GM12878 (cell line): Measurements from ENCODE around the gene LIX1L. TPM values are rescaled to one million over a fixed set of nuclear protein-coding genes. Genes with fewer than 3 reads are reported as not detected.

Experiments
- ATAC-seq: fragments of 200-7000 bp; cut with Tn5 transposase; 3 replicates; pipeline ENCODE4 v1.9.1; 2020; ENCODE audit warnings: mild to moderate bottlenecking, moderate library complexity
- BruUV-seq: library from RNA; stranded (reverse); fragments of 400-500 nt; replicated peaks from 2 replicates; lab custom pipeline; 2021; lab: Mats Ljungman, UMichigan
- CTCF ChIA-PET: fragments of 300-600 bp; sonication (Branson Sonifier 250); formaldehyde crosslinking; extraction: SDS; loops from one replicate; lab custom pipeline; 2021; ENCODE audit warnings: inconsistent platforms; lab: Yijun Ruan, JAX
- POLR2A ChIA-PET: fragments of 350-600 bp; formaldehyde crosslinking; extraction: SDS; loops from one replicate; lab custom pipeline; 2021; ENCODE audit warnings: inconsistent platforms; lab: Charles Lee
- RAD21 ChIA-PET: fragments of 300-600 bp; sonication (Branson Sonifier 250); formaldehyde crosslinking; loops from one replicate; lab custom pipeline; 2023; ENCODE audit warnings: antibody characterized with exemption; ENCODE audit not compliant: unreplicated experiment; lab: Charles Lee
- SMC1A ChIA-PET: fragments of 300-600 bp; sonication (Branson Sonifier 250); formaldehyde crosslinking; loops from one replicate; lab custom pipeline; 2023; ENCODE audit not compliant: unreplicated experiment, uncharacterized antibody; lab: Charles Lee
- DNase-seq: peaks from one replicate; pipeline ENCODE4 v3.0.0-alpha.2; 2011; ENCODE audit warnings: low read depth, low spot score
- FAIRE-seq: peaks from 3 replicates; lab custom pipeline; 2011; peaks lifted over from hg19 to GRCh38; lab: Jason Lieb, UNC
- H2AFZ ChIP-seq: 2 replicates; pipeline ENCODE4 v1.6.0; 2011; ENCODE audit warnings: low read depth, low read length, control low read depth; ENCODE audit not compliant: control insufficient read depth
- H3K27ac ChIP-seq: 2 replicates; pipeline ENCODE4 v1.5.1; 2011; ENCODE audit warnings: control low read depth; ENCODE audit not compliant: control insufficient read depth, insufficient read depth
- H3K27me3 ChIP-seq, 2 experiments: replicated peaks in 1 of 2; 2 replicates each; pipeline versions ENCODE4 v1.6.0 to v1.6.1; 2011; ENCODE audit warnings: low read length in 1 of 2; ENCODE audit not compliant: control insufficient read depth in 2 of 2, insufficient read depth in 2 of 2
- H3K36me3 ChIP-seq, 2 experiments: 2 replicates each; pipeline ENCODE4 v1.5.1; 2011; ENCODE audit warnings: low read length in 1 of 2; ENCODE audit not compliant: control insufficient read depth in 2 of 2, insufficient read depth in 2 of 2
- H3K4me1 ChIP-seq: 2 replicates; pipeline ENCODE4 v1.6.1; 2011; ENCODE audit warnings: mild to moderate bottlenecking, low read length, moderate library complexity, mixed read lengths; ENCODE audit not compliant: control insufficient read depth, insufficient read depth
- H3K4me2 ChIP-seq: 2 replicates; pipeline ENCODE4 v1.6.0; 2011; ENCODE audit warnings: control low read depth; ENCODE audit not compliant: control insufficient read depth, insufficient read depth
- H3K4me3 ChIP-seq: fragments of 200-600 bp; sonication (generic); 2 replicates; pipeline ENCODE4 v1.5.1; 2016
- H3K79me2 ChIP-seq: 2 replicates; pipeline ENCODE4 v1.6.0; 2011; ENCODE audit warnings: low read length; ENCODE audit not compliant: control insufficient read depth, insufficient read depth
- H3K9ac ChIP-seq: 2 replicates; pipeline ENCODE4 v1.8.0; 2011; ENCODE audit warnings: low read length, control low read depth, mixed read lengths; ENCODE audit not compliant: control insufficient read depth, insufficient read depth
- H3K9me3 ChIP-seq: replicated peaks from 3 replicates; pipeline ENCODE4 v1.5.1; 2011; ENCODE audit warnings: mild to moderate bottlenecking, low read length; ENCODE audit not compliant: control insufficient read depth, insufficient read depth
- H4K20me1 ChIP-seq: 2 replicates; pipeline ENCODE4 v1.6.0; 2011; ENCODE audit not compliant: control insufficient read depth, insufficient read depth
- ATF2 ChIP-seq: IDR thresholded peaks from 2 replicates; pipeline ENCODE4 v1.6.1; 2012; ENCODE audit warnings: low read length, inconsistent platforms
- BRCA1 ChIP-seq: IDR thresholded peaks from 2 replicates; pipeline ENCODE4 v1.6.1; 2011; ENCODE audit warnings: low read depth, low read length, improper control_type of control experiment
- CHD4 ChIP-seq: fragments of 200-600 bp; sonication (generic); IDR thresholded peaks from 2 replicates; pipeline ENCODE4 v1.6.1; 2016; ENCODE audit warnings: mild to moderate bottlenecking
- IRF4 ChIP-seq: IDR thresholded peaks from 2 replicates; pipeline ENCODE4 v1.6.1; 2011; ENCODE audit warnings: low read depth, low read length
- KLF5 ChIP-seq: fragments of 450-650 bp; IDR thresholded peaks from 2 replicates; pipeline ENCODE4 v1.6.1; 2014; ENCODE audit warnings: mild to moderate bottlenecking; ENCODE audit not compliant: partially characterized antibody
- PAX8 ChIP-seq: fragments of 450-650 bp; IDR thresholded peaks from 2 replicates; pipeline ENCODE4 v1.6.1; 2017; ENCODE audit warnings: mild to moderate bottlenecking, moderate library complexity
- PBX3 ChIP-seq: IDR thresholded peaks from 2 replicates; pipeline ENCODE4 v1.6.1; 2011; ENCODE audit warnings: mild to moderate bottlenecking, low read depth, low read length, moderate library complexity; ENCODE audit not compliant: insufficient replicate concordance
- PML ChIP-seq: IDR thresholded peaks from 2 replicates; pipeline ENCODE4 v1.6.1; 2012; ENCODE audit warnings: low read length, inconsistent platforms
- RFX5 ChIP-seq: IDR thresholded peaks from 2 replicates; pipeline ENCODE4 v1.6.1; 2011; ENCODE audit warnings: low read depth, low read length, improper control_type of control experiment
- SREBF1 ChIP-seq: IDR thresholded peaks from 2 replicates; pipeline ENCODE4 v1.6.1; 2012; ENCODE audit warnings: mild to moderate bottlenecking, low read length
- TCF3 ChIP-seq: IDR thresholded peaks from 2 replicates; pipeline ENCODE4 v1.6.1; 2012; ENCODE audit warnings: low read depth, mild to moderate bottlenecking, low read length, borderline replicate concordance; ENCODE audit not compliant: insufficient read depth
- in situ Hi-C: fragments of 300-500 bp; cut with MboI; formaldehyde crosslinking; loops from 9 replicates; pipeline ENCODE4 v1.14.3; 2018; ENCODE audit warnings: mixed read lengths
- intact Hi-C: fragments of 100-400 bp; cut with micrococcal nuclease; formaldehyde crosslinking; loops from one replicate; pipeline ENCODE4 v1.14.2; 2022; ENCODE audit not compliant: unreplicated experiment
- polyA plus RNA-seq, 11 experiments: library from polyadenylated mRNA; depleted of rRNA in 4 of 11; unstranded in 6 of 11; stranded (reverse) in 5 of 11; fragments of >200 nt; fragmentation: Nextera tagmentation in 4 of 11; fragmentation: Illumina TruSeq in 1 of 11; extraction: Ambion mirVana in 4 of 11; extraction: Trizol in 1 of 11; gene quantifications; 1 replicate in 1 of 11; 2 replicates in 10 of 11; pipeline versions ENCODE4 v1.2.1 to v1.2.3, GENCODE V29; 2011 to 2016; ENCODE audit warnings: inconsistent platforms in 2 of 11, missing spikeins in 2 of 11, low read depth in 1 of 11
- total RNA-seq, 4 experiments: library from RNA; depleted of rRNA in 3 of 4; stranded (reverse); fragments of >200 nt in 3 of 4; fragmentation: Illumina TruSeq in 1 of 4; extraction: Trizol in 1 of 4; gene quantifications; 2 replicates each; pipeline versions ENCODE4 v1.2.1 to v1.2.3, GENCODE V29; 2013 to 2021
- TF ChIP-seq, protein P1 (sequence below): fragments of 450-650 bp; formaldehyde crosslinking; IDR thresholded peaks from 2 replicates; pipeline ENCODE4 v1.4.0; 2022; ENCODE audit warnings: mild to moderate bottlenecking, moderate library complexity
- TF ChIP-seq, protein P2 (sequence below): fragments of 450-650 bp; formaldehyde crosslinking; IDR thresholded peaks from 2 replicates; pipeline ENCODE4 v1.5.0; 2022; ENCODE audit warnings: mild to moderate bottlenecking, missing genetic modification characterization
- TF ChIP-seq, protein P3 (sequence below): fragments of 150-350 bp; IDR thresholded peaks from 2 replicates; pipeline ENCODE4 v1.6.1; 2014; ENCODE audit warnings: mild to moderate bottlenecking, low read depth, low read length

Gene LIX1L
- total and polyA plus RNA-seq, 10 of the 15 experiments (the other 5 are each of a cell fraction or from before 2014, with no cell fraction given): 5.5 to 48.2 (median 15.3) TPM

- DNase-seq (no peak), FAIRE-seq (no peak), ATAC-seq (no peak)
- H3K27ac ChIP-seq: no peak overlapping the region
- peaks cover 18% of the 10 kb centered on the region for H3K79me2 ChIP-seq
- no peaks in the 10 kb centered on the region; a peak in 1 of 4 replicates for H3K27me3 ChIP-seq
- no peaks in the 10 kb centered on the region for H3K9me3 ChIP-seq
- H3K36me3 ChIP-seq: no peaks in the 10 kb centered on the region; a peak in 1 of 4 replicates
- H3K9ac ChIP-seq: no peak overlapping the region
- no peak overlapping the region for H2AFZ ChIP-seq
- ChIA-PET RAD21 (interaction anchor here (0.9 to 4.7 kb wide), 4 partner anchors 19 to 48 kb away, joined by 3 to 47 read pairs (median 13); partner anchors contain the start of gene RBM8A), SMC1A (interaction anchor here (1.3 to 4.1 kb wide), 3 partner anchors 19 to 26 kb away, joined by 4 to 37 read pairs (median 9); no protein-coding TSS in a partner anchor), CTCF (interaction anchor here (1.0 to 4.1 kb wide), 3 partner anchors 19 to 114 kb away, joined by 3 to 27 read pairs (median 21); partner anchors contain the start of genes NUDT17 and RBM8A), POLR2A (interaction anchor here (1.1 to 5.8 kb wide), 7 partner anchors 10 to 135 kb away, joined by 3 to 58 read pairs (median 10); partner anchors contain the start of genes PEX11B and RBM8A)
- intact Hi-C loops (loop anchor here (2.0 kb wide), 2 partner anchors 17 to 33 kb away; partner anchors contain the start of gene RBM8A), in situ Hi-C loops (no loop called here)
- no peaks in the 10 kb centered on the region for H4K20me1 ChIP-seq
- H3K4me2 ChIP-seq: no peak overlapping the region
- H3K4me3 ChIP-seq: no peak overlapping the region
- peaks cover 19% of the 10 kb centered on the region for H3K4me1 ChIP-seq
- BruUV-seq: no TSS peak
- TF ChIP-seq ATF2 (no peak), TCF3 (no peak), KLF5 (no peak), PAX8 (no peak), PML (no peak), BRCA1 (no peak), IRF4 (no peak), RFX5 (no peak), SREBF1 (no peak), CHD4 (no peak), PBX3 (no peak)
- TF ChIP-seq, protein P1, sequence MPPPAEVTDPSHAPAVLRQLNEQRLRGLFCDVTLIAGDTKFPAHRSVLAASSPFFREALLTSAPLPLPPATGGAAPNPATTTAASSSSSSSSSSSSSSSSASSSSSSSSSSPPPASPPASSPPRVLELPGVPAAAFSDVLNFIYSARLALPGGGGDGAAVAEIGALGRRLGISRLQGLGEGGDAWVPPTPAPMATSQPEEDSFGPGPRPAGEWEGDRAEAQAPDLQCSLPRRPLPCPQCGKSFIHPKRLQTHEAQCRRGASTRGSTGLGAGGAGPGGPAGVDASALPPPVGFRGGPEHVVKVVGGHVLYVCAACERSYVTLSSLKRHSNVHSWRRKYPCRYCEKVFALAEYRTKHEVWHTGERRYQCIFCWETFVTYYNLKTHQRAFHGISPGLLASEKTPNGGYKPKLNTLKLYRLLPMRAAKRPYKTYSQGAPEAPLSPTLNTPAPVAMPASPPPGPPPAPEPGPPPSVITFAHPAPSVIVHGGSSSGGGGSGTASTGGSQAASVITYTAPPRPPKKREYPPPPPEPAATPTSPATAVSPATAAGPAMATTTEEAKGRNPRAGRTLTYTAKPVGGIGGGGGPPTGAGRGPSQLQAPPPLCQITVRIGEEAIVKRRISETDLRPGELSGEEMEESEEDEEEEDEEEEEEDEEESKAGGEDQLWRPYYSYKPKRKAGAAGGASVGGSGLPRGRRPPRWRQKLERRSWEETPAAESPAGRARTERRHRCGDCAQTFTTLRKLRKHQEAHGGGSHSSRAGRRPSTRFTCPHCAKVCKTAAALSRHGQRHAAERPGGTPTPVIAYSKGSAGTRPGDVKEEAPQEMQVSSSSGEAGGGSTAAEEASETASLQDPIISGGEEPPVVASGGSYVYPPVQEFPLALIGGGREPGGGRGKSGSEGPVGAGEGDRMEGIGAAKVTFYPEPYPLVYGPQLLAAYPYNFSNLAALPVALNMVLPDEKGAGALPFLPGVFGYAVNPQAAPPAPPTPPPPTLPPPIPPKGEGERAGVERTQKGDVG (CRISPR knock-in tag): no peak
- TF ChIP-seq, protein P2, sequence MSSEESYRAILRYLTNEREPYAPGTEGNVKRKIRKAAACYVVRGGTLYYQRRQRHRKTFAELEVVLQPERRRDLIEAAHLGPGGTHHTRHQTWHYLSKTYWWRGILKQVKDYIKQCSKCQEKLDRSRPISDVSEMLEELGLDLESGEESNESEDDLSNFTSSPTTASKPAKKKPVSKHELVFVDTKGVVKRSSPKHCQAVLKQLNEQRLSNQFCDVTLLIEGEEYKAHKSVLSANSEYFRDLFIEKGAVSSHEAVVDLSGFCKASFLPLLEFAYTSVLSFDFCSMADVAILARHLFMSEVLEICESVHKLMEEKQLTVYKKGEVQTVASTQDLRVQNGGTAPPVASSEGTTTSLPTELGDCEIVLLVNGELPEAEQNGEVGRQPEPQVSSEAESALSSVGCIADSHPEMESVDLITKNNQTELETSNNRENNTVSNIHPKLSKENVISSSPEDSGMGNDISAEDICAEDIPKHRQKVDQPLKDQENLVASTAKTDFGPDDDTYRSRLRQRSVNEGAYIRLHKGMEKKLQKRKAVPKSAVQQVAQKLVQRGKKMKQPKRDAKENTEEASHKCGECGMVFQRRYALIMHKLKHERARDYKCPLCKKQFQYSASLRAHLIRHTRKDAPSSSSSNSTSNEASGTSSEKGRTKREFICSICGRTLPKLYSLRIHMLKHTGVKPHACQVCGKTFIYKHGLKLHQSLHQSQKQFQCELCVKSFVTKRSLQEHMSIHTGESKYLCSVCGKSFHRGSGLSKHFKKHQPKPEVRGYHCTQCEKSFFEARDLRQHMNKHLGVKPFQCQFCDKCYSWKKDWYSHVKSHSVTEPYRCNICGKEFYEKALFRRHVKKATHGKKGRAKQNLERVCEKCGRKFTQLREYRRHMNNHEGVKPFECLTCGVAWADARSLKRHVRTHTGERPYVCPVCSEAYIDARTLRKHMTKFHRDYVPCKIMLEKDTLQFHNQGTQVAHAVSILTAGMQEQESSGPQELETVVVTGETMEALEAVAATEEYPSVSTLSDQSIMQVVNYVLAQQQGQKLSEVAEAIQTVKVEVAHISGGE (CRISPR knock-in tag): no peak
- TF ChIP-seq, protein P3, sequence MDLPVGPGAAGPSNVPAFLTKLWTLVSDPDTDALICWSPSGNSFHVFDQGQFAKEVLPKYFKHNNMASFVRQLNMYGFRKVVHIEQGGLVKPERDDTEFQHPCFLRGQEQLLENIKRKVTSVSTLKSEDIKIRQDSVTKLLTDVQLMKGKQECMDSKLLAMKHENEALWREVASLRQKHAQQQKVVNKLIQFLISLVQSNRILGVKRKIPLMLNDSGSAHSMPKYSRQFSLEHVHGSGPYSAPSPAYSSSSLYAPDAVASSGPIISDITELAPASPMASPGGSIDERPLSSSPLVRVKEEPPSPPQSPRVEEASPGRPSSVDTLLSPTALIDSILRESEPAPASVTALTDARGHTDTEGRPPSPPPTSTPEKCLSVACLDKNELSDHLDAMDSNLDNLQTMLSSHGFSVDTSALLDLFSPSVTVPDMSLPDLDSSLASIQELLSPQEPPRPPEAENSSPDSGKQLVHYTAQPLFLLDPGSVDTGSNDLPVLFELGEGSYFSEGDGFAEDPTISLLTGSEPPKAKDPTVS: no peak
These were observed 1.5 kb upstream of the LIX1L start for GRCh38 chr1:145959333-145959732.
